ENCODE data around the gene HDAC6.
"Not testable (repeated sequence)": the region's sequence is repeated elsewhere in the genome, so short reads cannot be mapped to it uniquely, and the experiment has no call there.

HDAC6 gene

DNA sequence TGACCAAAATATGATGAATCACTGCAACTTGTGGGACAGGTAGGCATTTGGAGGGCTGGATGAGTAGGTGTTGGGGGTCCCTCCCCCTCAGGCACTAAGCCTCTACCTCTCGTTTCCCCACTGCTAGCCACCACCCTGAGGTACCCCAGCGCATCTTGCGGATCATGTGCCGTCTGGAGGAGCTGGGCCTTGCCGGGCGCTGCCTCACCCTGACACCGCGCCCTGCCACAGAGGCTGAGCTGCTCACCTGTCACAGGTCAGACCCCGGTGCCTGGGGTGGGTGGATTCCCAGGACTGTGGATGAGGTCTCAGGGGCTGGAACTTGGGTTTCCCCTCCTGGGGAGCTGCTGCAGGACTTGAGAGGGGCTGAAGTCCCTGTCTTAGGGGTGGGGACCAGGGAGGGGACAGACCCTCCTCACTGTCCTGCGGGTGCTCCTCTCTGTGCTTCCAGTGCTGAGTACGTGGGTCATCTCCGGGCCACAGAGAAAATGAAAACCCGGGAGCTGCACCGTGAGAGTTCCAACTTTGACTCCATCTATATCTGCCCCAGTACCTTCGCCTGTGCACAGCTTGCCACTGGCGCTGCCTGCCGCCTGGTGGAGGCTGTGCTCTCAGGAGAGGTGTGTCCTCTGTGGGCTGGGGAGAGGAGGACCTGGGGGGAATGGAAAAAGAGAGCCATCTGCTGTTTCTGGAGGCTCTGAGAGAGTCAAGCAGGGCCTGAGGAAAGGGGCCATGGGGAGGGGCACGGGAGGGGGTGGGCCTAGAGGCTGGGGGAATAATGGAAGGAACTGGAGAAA is 14.3 kb downstream of the HDAC6 start:
- Histone ChIP-seq H3K4me3 (ENCODE audit: low read depth, low read length) (no peak overlapping the region), H3K27me3 (ENCODE audit: control insufficient read depth, insufficient read depth, low read length) (no peaks in the 10 kb centered on the region), H3K27ac (no peak overlapping the region), H3K9ac (no peak overlapping the region), H3K9me3 (ENCODE audit: control insufficient read depth, low read length) (no peaks in the 10 kb centered on the region), H2AFZ (no peak overlapping the region), H3K4me2 (ENCODE audit: low read length) (no peak overlapping the region), H3K79me2 (no peaks in the 10 kb centered on the region), H3K4me1 (no peaks in the 10 kb centered on the region), H3K36me3 (ENCODE audit: control insufficient read depth, insufficient read depth, low read length) (no peaks in the 10 kb centered on the region)
- TF ChIP-seq, protein P1, sequence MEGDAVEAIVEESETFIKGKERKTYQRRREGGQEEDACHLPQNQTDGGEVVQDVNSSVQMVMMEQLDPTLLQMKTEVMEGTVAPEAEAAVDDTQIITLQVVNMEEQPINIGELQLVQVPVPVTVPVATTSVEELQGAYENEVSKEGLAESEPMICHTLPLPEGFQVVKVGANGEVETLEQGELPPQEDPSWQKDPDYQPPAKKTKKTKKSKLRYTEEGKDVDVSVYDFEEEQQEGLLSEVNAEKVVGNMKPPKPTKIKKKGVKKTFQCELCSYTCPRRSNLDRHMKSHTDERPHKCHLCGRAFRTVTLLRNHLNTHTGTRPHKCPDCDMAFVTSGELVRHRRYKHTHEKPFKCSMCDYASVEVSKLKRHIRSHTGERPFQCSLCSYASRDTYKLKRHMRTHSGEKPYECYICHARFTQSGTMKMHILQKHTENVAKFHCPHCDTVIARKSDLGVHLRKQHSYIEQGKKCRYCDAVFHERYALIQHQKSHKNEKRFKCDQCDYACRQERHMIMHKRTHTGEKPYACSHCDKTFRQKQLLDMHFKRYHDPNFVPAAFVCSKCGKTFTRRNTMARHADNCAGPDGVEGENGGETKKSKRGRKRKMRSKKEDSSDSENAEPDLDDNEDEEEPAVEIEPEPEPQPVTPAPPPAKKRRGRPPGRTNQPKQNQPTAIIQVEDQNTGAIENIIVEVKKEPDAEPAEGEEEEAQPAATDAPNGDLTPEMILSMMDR (IDR thresholded peaks at IDR 0.05) = no peak

DNA sequence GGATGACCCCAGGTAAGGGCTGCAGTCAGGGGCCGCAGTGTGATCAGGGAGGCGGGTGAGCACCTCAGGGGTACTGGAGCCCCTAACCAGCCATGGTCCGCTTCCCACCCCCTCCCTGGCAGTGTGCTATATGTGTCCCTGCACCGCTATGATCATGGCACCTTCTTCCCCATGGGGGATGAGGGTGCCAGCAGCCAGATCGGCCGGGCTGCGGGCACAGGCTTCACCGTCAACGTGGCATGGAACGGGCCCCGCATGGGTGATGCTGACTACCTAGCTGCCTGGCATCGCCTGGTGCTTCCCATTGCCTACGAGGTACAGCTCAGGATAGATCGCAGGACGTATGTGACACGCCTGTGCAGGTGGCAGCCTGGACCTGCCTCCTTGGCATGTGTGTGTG is 16.2 kb downstream of the HDAC6 start:
- no peak overlapping the region for H2AFZ ChIP-seq
- H3K36me3 ChIP-seq (ENCODE audit: control insufficient read depth, insufficient read depth, low read length) = no peaks in the 10 kb centered on the region
- H3K4me1 ChIP-seq = no peaks in the 10 kb centered on the region
- H3K27ac ChIP-seq = no peak overlapping the region
- no peaks in the 10 kb centered on the region for H3K9me3 ChIP-seq (ENCODE audit: control insufficient read depth, low read length)
- H3K9ac ChIP-seq = no peak overlapping the region
- H3K27me3 ChIP-seq (ENCODE audit: control insufficient read depth, insufficient read depth, low read length) = no peaks in the 10 kb centered on the region
- H3K79me2 ChIP-seq = no peaks in the 10 kb centered on the region
- TF ChIP-seq, protein P1 (IDR thresholded peaks at IDR 0.05) = no peak
- H3K4me3 ChIP-seq (ENCODE audit: low read depth, low read length) = no peak overlapping the region
- no peak overlapping the region for H3K4me2 ChIP-seq (ENCODE audit: low read length)

GRCh38 chrX:48818866-48819265 is 17.0 kb downstream of the HDAC6 start:
- H3K27me3 ChIP-seq (ENCODE audit: control insufficient read depth, insufficient read depth, low read length) = no peaks in the 10 kb centered on the region
- TF ChIP-seq, protein P1 (IDR thresholded peaks at IDR 0.05) = no peak
- no peaks in the 10 kb centered on the region for H3K36me3 ChIP-seq (ENCODE audit: control insufficient read depth, insufficient read depth, low read length)
- H3K9me3 ChIP-seq (ENCODE audit: control insufficient read depth, low read length) = no peaks in the 10 kb centered on the region
- H3K4me2 ChIP-seq (ENCODE audit: low read length) = no peak overlapping the region
- H3K9ac ChIP-seq = no peak overlapping the region
- H3K79me2 ChIP-seq = no peaks in the 10 kb centered on the region
- no peak overlapping the region for H2AFZ ChIP-seq
- no peak overlapping the region for H3K4me3 ChIP-seq (ENCODE audit: low read depth, low read length)
- no peak overlapping the region for H3K27ac ChIP-seq
- no peaks in the 10 kb centered on the region for H3K4me1 ChIP-seq

- H2AFZ ChIP-seq; H3K36me3 ChIP-seq (ENCODE audit: control insufficient read depth, insufficient read depth, low read length); H3K9ac ChIP-seq; H3K4me3 ChIP-seq (ENCODE audit: low read depth, low read length); H3K79me2 ChIP-seq; H3K4me2 ChIP-seq (ENCODE audit: low read length); H3K9me3 ChIP-seq (ENCODE audit: control insufficient read depth, low read length); H3K4me1 ChIP-seq; H3K27ac ChIP-seq; H3K27me3 ChIP-seq (ENCODE audit: control insufficient read depth, insufficient read depth, low read length): not testable (repeated sequence)
Observed at GRCh38 chrX:48819394-48819793, 17.5 kb downstream of the HDAC6 start.

GRCh38 chrX:48823053-48823452 is 21.2 kb downstream of the HDAC6 start:
- Histone ChIP-seq H3K9ac (no peak overlapping the region), H3K36me3 (ENCODE audit: control insufficient read depth, insufficient read depth, low read length) (no peaks in the 10 kb centered on the region), H3K27me3 (ENCODE audit: control insufficient read depth, insufficient read depth, low read length) (no peaks in the 10 kb centered on the region), H3K4me2 (ENCODE audit: low read length) (no peak overlapping the region), H3K4me1 (no peaks in the 10 kb centered on the region), H3K9me3 (ENCODE audit: control insufficient read depth, low read length) (no peaks in the 10 kb centered on the region), H3K27ac (no peak overlapping the region), H3K79me2 (no peaks in the 10 kb centered on the region), H3K4me3 (ENCODE audit: low read depth, low read length) (no peak overlapping the region), H2AFZ (no peak overlapping the region)
- TF ChIP-seq, protein P1 (IDR thresholded peaks at IDR 0.05) = no peak
